Thymus (tissue), 11 donors: ENCODE measurements around the gene CORO1C. TPM values are rescaled to one million over a fixed set of nuclear protein-coding genes. Genes with fewer than 3 reads are reported as not detected.
A peak's percentile ranks its signal among the peaks of the same experiment; 100 is the strongest.
"Not testable (repeated sequence)": the region's sequence is repeated elsewhere in the genome, so short reads cannot be mapped to it uniquely, and the experiment has no call there.

Experiments used
- DNase-seq, 9 donors: peaks; one replicate each; pipeline ENCODE4 v3.0.0-alpha.2; 2013; ENCODE audit warnings: low spot score in 9 of 9, low read depth in 6 of 9, missing footprints in 1 of 9
- H3K27ac ChIP-seq, 2 donors: one replicate each; pipeline ENCODE4 v1.5.1; 2013; ENCODE audit warnings: control low read depth in 1 of 2, low read depth in 1 of 2, low read length in 1 of 2, mild to moderate bottlenecking in 1 of 2, moderate library complexity in 1 of 2
- H3K27me3 ChIP-seq, 2 donors: one replicate each; pipeline ENCODE4 v1.5.1; 2013; ENCODE audit warnings: low read length in 1 of 2; ENCODE audit not compliant: control insufficient read depth in 2 of 2, insufficient read depth in 1 of 2
- H3K36me3 ChIP-seq, 2 donors: one replicate each; pipeline ENCODE4 v1.5.1; 2013; ENCODE audit warnings: low read length in 1 of 2, mild to moderate bottlenecking in 1 of 2, moderate library complexity in 1 of 2; ENCODE audit not compliant: control insufficient read depth in 2 of 2, insufficient read depth in 2 of 2
- H3K4me1 ChIP-seq, 2 donors: one replicate each; pipeline ENCODE4 v1.5.1; 2013; ENCODE audit warnings: low read length in 2 of 2; ENCODE audit not compliant: control insufficient read depth in 2 of 2, insufficient read depth in 2 of 2
- H3K4me3 ChIP-seq, 2 donors: one replicate each; pipeline ENCODE4 v1.5.1; 2013; ENCODE audit warnings: low read length in 2 of 2, control low read depth in 1 of 2, mild to moderate bottlenecking in 1 of 2
- H3K9me3 ChIP-seq, 2 donors: one replicate each; pipeline ENCODE4 v1.5.1; 2013; ENCODE audit warnings: low read length in 1 of 2, mild to moderate bottlenecking in 1 of 2; ENCODE audit not compliant: control insufficient read depth in 2 of 2, insufficient read depth in 1 of 2
- WGBS: extraction: QIAGEN DNeasy Blood & Tissue Kit; methylation state at CpG from one replicate; pipeline ENCODE4 v1.1.7; 2013; 5-methylcytosine and 5-hydroxymethylcytosine counted together
- polyA plus RNA-seq: library from polyadenylated mRNA; stranded (reverse); fragments of 200-250 nt; gene quantifications from one replicate; pipeline ENCODE4 v1.2.3, GENCODE V29; 2013
- total RNA-seq: library from RNA; stranded (reverse); fragments of 120-200 nt; gene quantifications from one replicate; pipeline ENCODE4 v1.2.4, GENCODE V29; 2013
- donor health status: healthy.

Gene CORO1C
- total and polyA plus RNA-seq, 2 donors = 24.6 to 35.4 TPM

DNA sequence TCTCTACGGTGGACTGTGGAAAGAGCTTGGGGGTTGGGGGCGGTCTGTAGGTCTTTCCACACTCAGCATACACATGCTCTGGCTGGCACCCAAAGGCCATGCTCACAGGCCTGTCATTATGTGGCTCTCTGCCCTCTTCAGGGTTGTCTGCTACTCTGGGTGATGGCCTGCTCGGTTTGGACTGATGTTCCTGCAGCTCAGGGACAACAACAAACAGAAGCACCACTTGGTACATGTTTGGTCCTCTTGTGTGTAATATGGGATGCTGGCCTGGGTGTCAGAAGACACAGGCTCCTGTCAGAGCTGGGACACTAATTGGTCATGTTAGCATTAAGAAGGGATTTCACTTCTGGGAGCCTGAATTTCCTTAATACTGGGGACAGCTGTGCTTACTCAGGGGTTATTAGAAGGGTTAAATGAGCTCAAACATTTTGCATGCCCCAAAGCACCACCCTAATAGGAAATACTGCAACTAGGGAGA lies 64.9 kb downstream of the CORO1C start:
- Histone ChIP-seq H3K27ac (no peak overlapping the region), H3K4me3 (no peak overlapping the region), H3K27me3 (no peaks in the 10 kb centered on the region), H3K36me3 (peaks cover 0 to 6% of the 10 kb centered on the region in 2 donors), H3K4me1 (peaks cover 0 to 4% of the 10 kb centered on the region in 2 donors), H3K9me3 (no peaks in the 10 kb centered on the region)
- WGBS = 93% methylated on average over 3 of the region's 3 CpGs
- DNase-seq = no peak

DNA sequence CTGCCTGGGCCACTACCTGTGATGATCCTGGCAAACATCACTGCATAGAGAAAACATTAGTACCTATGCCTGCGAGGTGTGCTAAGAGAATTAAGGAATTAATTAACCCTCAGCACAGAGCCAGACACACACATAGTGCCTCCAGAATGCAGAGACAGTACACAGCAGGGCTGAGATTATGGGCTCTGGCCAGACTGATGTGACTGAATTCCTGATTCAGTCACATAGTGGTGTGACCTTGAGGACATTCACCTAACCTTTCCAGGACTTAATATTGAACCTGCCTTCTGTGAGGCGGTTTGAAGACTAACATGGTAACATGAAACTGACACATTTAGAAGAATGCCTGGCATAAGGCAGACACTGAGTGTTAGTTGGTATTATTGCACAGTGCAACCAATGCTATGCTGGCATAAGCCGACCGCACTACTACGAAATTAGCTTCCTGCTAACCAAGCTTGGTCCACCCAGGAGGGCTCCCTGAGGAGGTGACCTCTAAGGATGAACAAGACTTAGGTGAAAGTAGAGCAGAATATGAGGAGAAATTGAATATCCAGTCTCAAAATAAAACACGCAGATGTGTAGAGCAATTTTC lies 65.6 kb downstream of the CORO1C start:
- no peak overlapping the region for H3K4me3 ChIP-seq
- H3K36me3 ChIP-seq = peaks cover 0 to 6% of the 10 kb centered on the region in 2 donors
- H3K27ac ChIP-seq = no peak overlapping the region
- no peaks in the 10 kb centered on the region for H3K9me3 ChIP-seq
- H3K4me1 ChIP-seq = peaks cover 0 to 4% of the 10 kb centered on the region in 2 donors
- H3K27me3 ChIP-seq = no peaks in the 10 kb centered on the region
- 98% methylated on average over 6 of the region's 6 CpGs for WGBS
- DNase-seq = no peak

DNA sequence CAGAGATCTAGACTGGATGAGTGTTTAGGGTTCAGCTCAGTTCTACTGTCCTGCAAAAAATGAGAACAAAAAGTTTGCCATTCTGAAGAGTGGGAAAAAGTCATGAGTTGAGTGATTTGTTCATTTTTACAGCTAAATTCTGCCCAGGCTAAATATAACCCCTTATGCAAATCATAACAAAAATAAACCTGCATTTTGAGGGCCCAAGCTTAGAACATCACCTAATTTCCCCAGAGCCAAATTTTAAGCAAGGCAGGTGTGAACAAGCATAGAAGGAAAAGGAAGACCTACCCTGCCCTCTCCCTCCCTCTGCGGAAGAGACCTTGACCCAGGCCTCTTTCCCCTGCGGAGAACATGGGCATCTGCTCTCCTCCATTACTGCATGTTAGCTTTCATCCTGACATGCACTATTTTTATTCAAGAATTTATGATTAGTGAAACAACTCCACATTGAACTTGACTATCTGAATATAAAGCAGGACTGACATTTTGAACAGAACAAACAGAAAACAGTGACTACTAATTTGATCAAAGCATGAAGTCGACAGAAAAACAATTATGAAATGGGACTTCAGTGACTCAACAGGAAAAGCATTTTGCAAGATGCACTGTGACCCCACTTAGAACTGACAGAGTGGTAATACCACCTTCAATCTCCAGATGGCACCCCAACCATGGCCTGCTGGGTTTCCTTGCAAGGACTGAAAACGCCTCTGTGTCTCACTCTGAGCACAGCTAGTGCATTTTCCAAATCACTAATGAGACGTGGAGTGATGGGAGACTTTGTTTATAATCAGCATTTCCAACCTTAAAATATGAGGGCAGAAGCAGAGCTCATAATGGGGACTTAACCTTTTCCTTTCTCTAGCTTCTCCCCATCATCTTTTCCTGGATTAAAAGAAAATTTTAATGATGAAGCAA lies 66.7 kb downstream of the CORO1C start:
- H3K27me3 ChIP-seq = no peaks in the 10 kb centered on the region
- H3K4me1 ChIP-seq = peaks cover 0 to 4% of the 10 kb centered on the region in 2 donors
- H3K9me3 ChIP-seq = no peaks in the 10 kb centered on the region
- peak overlapping the region; percentile 53 for H3K27ac ChIP-seq
- DNase-seq = peak; percentile 69 to 96 (median 90)
- 22% methylated on average over 5 of the region's 5 CpGs for WGBS
- no peak overlapping the region for H3K4me3 ChIP-seq
- peaks cover 0 to 6% of the 10 kb centered on the region in 2 donors for H3K36me3 ChIP-seq

DNA sequence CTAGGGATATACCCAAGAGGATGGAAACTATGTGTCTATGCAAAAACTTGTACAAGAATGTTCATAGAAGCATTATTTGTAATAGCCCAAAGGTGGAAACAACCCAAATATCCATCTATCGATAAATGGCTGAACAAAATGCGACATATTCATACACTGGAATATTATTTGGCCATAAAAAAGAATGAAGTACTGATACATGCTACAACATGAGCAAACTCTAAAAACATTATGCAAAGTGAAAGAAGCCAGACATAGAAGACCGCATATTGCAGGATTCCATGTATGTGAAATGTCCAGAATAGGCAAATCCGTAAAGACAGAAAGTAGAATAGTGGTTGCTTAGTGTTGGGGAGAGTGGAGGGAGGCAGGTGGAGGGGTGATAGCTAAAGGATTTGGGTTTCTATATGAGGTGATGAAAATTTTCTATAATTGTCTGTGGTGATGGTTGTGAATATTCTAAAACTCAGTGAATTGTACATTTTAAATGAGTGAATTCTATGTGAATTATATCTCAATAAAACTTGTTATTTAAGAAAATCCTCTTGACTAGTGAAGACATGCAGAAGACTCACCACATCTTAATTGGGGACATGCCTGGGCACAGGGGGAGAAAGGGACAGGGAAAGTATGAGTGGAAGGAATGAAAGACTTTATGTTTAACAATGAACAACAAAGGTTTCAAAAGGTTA lies 67.8 kb downstream of the CORO1C start:
- peak overlapping the region in 1 of 2 donors; percentile 31 for H3K27ac ChIP-seq
- peaks cover 0 to 6% of the 10 kb centered on the region in 2 donors for H3K36me3 ChIP-seq

DNA sequence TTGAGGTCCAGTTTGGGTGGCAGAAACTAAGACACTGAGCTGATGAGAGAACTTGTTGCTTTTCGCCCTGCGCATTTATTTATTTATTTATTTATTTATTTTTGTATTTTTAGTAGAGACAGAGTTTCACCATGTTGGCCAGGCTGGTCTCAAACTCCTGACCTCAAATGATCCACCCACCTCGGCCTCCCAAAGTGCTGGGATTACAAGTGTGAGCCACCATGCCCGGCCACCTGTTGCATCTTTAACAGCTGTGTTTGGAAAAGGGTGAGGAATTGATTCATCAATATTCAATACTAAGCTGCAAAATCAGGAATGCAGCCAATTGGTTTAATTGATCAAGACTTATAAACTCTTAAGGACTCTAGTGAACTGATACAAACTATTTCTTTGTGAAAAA lies 73.2 kb downstream of the CORO1C start:
- H3K27me3 ChIP-seq, H3K9me3 ChIP-seq, H3K27ac ChIP-seq, DNase-seq, H3K4me1 ChIP-seq, H3K4me3 ChIP-seq: not testable (repeated sequence)
- 98% methylated on average over 4 of the region's 4 CpGs for WGBS
- H3K36me3 ChIP-seq = peaks cover 10 to 16% of the 10 kb centered on the region in 2 donors

More for the DNA sequence above, 67.8 kb downstream of the CORO1C start:
- over 99% methylated on average over 4 of the region's 4 CpGs for WGBS
- Histone ChIP-seq H3K27me3 (no peaks in the 10 kb centered on the region), H3K4me1 (peaks cover 0 to 4% of the 10 kb centered on the region in 2 donors), H3K9me3 (no peaks in the 10 kb centered on the region), H3K4me3 (no peak overlapping the region)
- no peak for DNase-seq

DNA sequence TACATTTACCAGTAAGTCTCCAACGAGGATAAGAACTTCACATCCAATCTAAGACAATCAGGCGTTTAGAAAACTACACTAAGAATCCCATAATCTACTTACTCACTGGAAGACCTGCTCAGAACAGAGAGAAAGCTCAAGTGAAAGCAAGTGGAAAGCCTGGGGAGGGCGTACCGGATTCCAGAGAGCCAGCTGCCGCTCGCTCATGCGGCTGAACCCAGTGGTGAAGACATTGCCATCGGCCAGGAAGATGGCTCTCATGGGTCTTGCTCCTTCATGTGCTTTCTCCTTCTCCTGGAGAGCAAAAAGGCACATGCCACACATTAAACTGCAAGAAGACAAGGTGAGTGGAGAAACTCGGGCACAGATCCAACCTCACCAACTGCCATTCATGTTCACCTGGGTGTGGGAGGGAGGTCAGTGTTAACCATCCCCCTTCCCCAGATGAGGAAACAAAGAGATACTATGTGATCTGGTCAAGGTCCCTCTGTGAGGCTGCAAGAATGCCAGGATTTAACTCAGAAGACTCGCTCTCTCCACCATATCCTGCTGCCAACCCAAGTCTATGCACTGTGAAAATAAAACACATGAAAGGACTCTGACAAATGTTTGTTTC lies 74.1 kb downstream of the CORO1C start:
- Histone ChIP-seq H3K36me3 (peaks cover 10 to 21% of the 10 kb centered on the region in 2 donors), H3K4me1 (peaks cover 3 to 6% of the 10 kb centered on the region in 2 donors), H3K4me3 (no peak overlapping the region), H3K9me3 (peaks cover 0 to 3% of the 10 kb centered on the region in 2 donors), H3K27ac (no peak overlapping the region), H3K27me3 (no peaks in the 10 kb centered on the region)
- DNase-seq = no peak
- 99% methylated on average over 10 of the region's 10 CpGs for WGBS

DNA sequence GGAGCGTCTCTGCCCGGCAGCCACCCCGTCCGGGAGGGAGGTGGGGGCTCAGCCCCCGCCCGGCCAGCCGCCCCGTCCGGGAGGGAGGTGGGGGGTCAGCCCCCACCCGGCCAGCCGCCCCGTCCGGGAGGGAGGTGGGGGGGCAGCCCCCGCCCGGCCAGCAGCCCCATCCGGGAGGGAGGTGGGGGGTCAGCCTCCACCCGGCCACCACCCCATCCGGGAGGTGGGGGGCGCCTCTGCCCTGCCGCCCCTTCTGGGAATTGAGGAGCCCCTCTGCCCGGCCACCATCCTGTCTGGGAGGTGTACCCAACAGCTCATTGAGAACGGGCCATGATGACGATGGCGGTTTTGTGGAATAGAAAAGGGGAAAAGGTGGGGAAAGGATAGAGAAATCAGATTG lies 75.1 kb downstream of the CORO1C start:
- not testable (repeated sequence) for H3K27me3 ChIP-seq, H3K4me3 ChIP-seq, H3K9me3 ChIP-seq, H3K4me1 ChIP-seq, H3K27ac ChIP-seq, DNase-seq
- 95% methylated on average over 24 of the region's 24 CpGs for WGBS
- peaks cover 14 to 23% of the 10 kb centered on the region in 2 donors for H3K36me3 ChIP-seq

DNA sequence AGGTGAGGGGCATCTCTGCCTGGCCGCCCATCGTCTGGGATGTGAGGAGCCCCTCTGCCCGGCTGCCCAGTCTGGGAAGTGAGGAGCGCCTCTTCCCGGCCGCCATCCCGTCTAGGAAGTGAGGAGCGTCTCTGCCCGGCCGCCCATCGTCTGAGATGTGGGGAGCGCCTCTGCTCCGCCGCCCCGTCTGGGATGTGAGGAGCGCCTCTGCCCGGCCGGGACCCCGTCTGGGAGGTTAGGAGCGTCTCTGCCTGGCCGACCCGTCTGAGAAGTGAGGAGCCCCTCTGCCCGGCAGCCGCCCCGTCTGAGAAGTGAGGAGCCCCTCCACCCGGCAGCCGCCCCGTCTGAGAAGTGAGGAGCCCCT lies 75.5 kb downstream of the CORO1C start:
- H3K4me1 ChIP-seq, H3K27ac ChIP-seq, H3K4me3 ChIP-seq, H3K9me3 ChIP-seq, DNase-seq, H3K27me3 ChIP-seq: not testable (repeated sequence)
- 99% methylated on average over 20 of the region's 28 CpGs for WGBS
- peaks cover 17 to 23% of the 10 kb centered on the region in 2 donors for H3K36me3 ChIP-seq
